CD14-positive monocyte (primary cell): Measurements from ENCODE around the gene C22orf39. TPM values are rescaled to one million over a fixed set of nuclear protein-coding genes. Genes with fewer than 3 reads are reported as not detected.

Source experiments
- DNase-seq, 3 donors: peaks; one replicate each; pipeline ENCODE4 v3.0.0-alpha.2; 2011 to 2022
- H2AFZ ChIP-seq: 2 replicates; pipeline ENCODE4 v1.6.0; 2012; ENCODE audit warnings: mild to moderate bottlenecking, low read depth, low read length, inconsistent platforms; ENCODE audit not compliant: insufficient read depth, poor library complexity, severe bottlenecking
- H3K27ac ChIP-seq, 2 donors: 1 replicate in 1 of 2; 2 replicates in 1 of 2; pipeline ENCODE4 v1.5.1; 2012 to 2013; ENCODE audit warnings: low read length in 2 of 2, control low read depth in 1 of 2, inconsistent platforms in 1 of 2, low read depth in 1 of 2, mild to moderate bottlenecking in 1 of 2
- H3K27me3 ChIP-seq, 2 donors: one replicate each; pipeline versions ENCODE4 v1.6.0 to v1.6.1; 2011 to 2013; ENCODE audit warnings: low read length in 2 of 2; ENCODE audit not compliant: control insufficient read depth in 2 of 2, insufficient read depth in 2 of 2
- H3K36me3 ChIP-seq, 2 donors: replicated peaks in 1 of 2; 1 replicate in 1 of 2; 2 replicates in 1 of 2; pipeline versions ENCODE4 v1.5.1 to v1.6.1; 2012 to 2013; ENCODE audit warnings: low read length in 2 of 2, control low read depth in 1 of 2, inconsistent platforms in 1 of 2, mild to moderate bottlenecking in 1 of 2; ENCODE audit not compliant: insufficient read depth in 2 of 2, control insufficient read depth in 1 of 2
- H3K4me1 ChIP-seq, 2 donors: 1 replicate in 1 of 2; 2 replicates in 1 of 2; pipeline versions ENCODE4 v1.5.1 to v1.6.1; 2012 to 2013; ENCODE audit warnings: low read length in 2 of 2, control low read depth in 1 of 2, inconsistent platforms in 1 of 2, mild to moderate bottlenecking in 1 of 2, moderate library complexity in 1 of 2; ENCODE audit not compliant: insufficient read depth in 2 of 2, control insufficient read depth in 1 of 2
- H3K4me2 ChIP-seq: replicated peaks from 2 replicates; pipeline ENCODE3; 2012; ENCODE audit warnings: low read length, moderate library complexity, mild to moderate bottlenecking; ENCODE audit not compliant: poor library complexity, severe bottlenecking; ENCODE audit errors: extremely low read depth
- H3K4me3 ChIP-seq, 3 experiments: fragments of 200-600 bp in 1 of 3; sonication (generic) in 1 of 3; replicated peaks in 1 of 3; 1 replicate in 2 of 3; 2 replicates in 1 of 3; pipeline ENCODE4 v1.5.1; 2011 to 2013; ENCODE audit warnings: low read length in 3 of 3, mild to moderate bottlenecking in 3 of 3, control low read depth in 2 of 3, low read depth in 2 of 3, inconsistent platforms in 1 of 3, moderate library complexity in 1 of 3
- H3K79me2 ChIP-seq: 2 replicates; pipeline ENCODE4 v1.6.0; 2012; ENCODE audit warnings: mild to moderate bottlenecking, control low read depth, inconsistent platforms, low read length, moderate library complexity; ENCODE audit not compliant: insufficient read depth
- H3K9ac ChIP-seq: 2 replicates; pipeline ENCODE4 v1.6.0; 2017; ENCODE audit warnings: low read length, mild to moderate bottlenecking; ENCODE audit not compliant: insufficient read depth, poor library complexity, severe bottlenecking
- H3K9me3 ChIP-seq, 2 donors: replicated peaks in 1 of 2; 1 replicate in 1 of 2; 2 replicates in 1 of 2; pipeline versions ENCODE4 v1.5.1 to v1.6.1; 2012 to 2013; ENCODE audit warnings: low read length in 2 of 2, control low read depth in 1 of 2; ENCODE audit not compliant: control insufficient read depth in 1 of 2, insufficient read depth in 1 of 2
- H4K20me1 ChIP-seq: 2 replicates; pipeline ENCODE4 v1.6.0; 2012; ENCODE audit warnings: mild to moderate bottlenecking, low read length, control low read depth, moderate library complexity; ENCODE audit not compliant: insufficient read depth
- H3K27ac Mint-ChIP-seq, 7 donors: one replicate each; pipeline ENCODE4 v1.8.0; 2020; ENCODE audit warnings: mild to moderate bottlenecking in 7 of 7, mixed read lengths in 7 of 7, moderate library complexity in 6 of 7, inconsistent platforms in 2 of 7
- H3K27me3 Mint-ChIP-seq, 3 donors: one replicate each; pipeline ENCODE4 v1.8.0; 2021 to 2022; ENCODE audit warnings: low read depth in 3 of 3, mild to moderate bottlenecking in 3 of 3, mixed read lengths in 3 of 3, moderate library complexity in 3 of 3, inconsistent platforms in 1 of 3
- H3K36me3 Mint-ChIP-seq, 2 donors: one replicate each; pipeline ENCODE4 v1.8.0; 2020; ENCODE audit warnings: mixed read lengths in 2 of 2, inconsistent platforms in 1 of 2, mild to moderate bottlenecking in 1 of 2
- H3K4me1 Mint-ChIP-seq: one replicate; pipeline ENCODE4 v1.8.0; 2020; ENCODE audit warnings: mild to moderate bottlenecking, mixed read lengths
- H3K4me3 Mint-ChIP-seq, 2 donors: one replicate each; pipeline ENCODE4 v1.8.0; 2020; ENCODE audit warnings: mild to moderate bottlenecking in 2 of 2, mixed read lengths in 2 of 2, moderate library complexity in 1 of 2
- H3K9me3 Mint-ChIP-seq, 7 donors: one replicate each; pipeline ENCODE4 v1.8.0; 2020 to 2022; ENCODE audit warnings: mixed read lengths in 7 of 7, mild to moderate bottlenecking in 6 of 7, moderate library complexity in 6 of 7, inconsistent platforms in 2 of 7
- CTCF ChIP-seq: fragments of 200-600 bp; IDR thresholded peaks from one replicate; pipeline ENCODE4 v1.8.0; 2022; ENCODE audit warnings: antibody characterized with exemption, mild to moderate bottlenecking
- WGBS: methylation state at CpG from one replicate; pipeline ENCODE4 v1.1.5; 2013; ENCODE audit warnings: missing lambda C conversion rate; ENCODE audit not compliant: insufficient coverage; 5-methylcytosine and 5-hydroxymethylcytosine counted together
- intact Hi-C, 2 donors: fragments of 100-400 bp; cut with micrococcal nuclease; formaldehyde crosslinking; loops; one replicate each; pipeline versions ENCODE4 v1.15.0 to v1.15.1; 2023
- polyA plus RNA-seq, 3 donors: library from polyadenylated mRNA; depleted of rRNA in 1 of 3; unstranded in 2 of 3; stranded (reverse) in 1 of 3; fragments of 300-500 nt in 2 of 3; fragments of >200 nt in 1 of 3; fragmentation: Illumina TruSeq in 2 of 3; gene quantifications; 1 replicate in 2 of 3; 2 replicates in 1 of 3; pipeline ENCODE4 v1.2.3, GENCODE V29; 2012 to 2021

C22orf39 gene
- polyA plus RNA-seq, 3 donors: 21.2 to 40.3 (median 38.4) TPM

- intact Hi-C loops: loop anchor here (1.0 to 10.0 kb wide), 5 partner anchors 47 to 538 kb away; partner anchors contain the start of genes ARVCF (in 1 of the 2), CLTCL1 (in 1 of the 2), GNB1L (in 1 of the 2) and HIRA (in 1 of the 2)
Observed at GRCh38 chr22:19479355-19480172, 32.1 kb upstream of the C22orf39 start, which contains the start of gene CDC45. Gene CDC45, plus strand, starts transcription at chr22:19479920. Its CDS starts 49 bp downstream, at chr22:19479969.

More at GRCh38 chr22:19479355-19480172, 32.1 kb upstream of the C22orf39 start, which contains the start of gene CDC45:
- Histone ChIP-seq H3K36me3 (peaks cover 12 to 27% of the 10 kb centered on the region in 2 donors), H3K4me2 (peak within 1 kb of the TSS; percentile 95), H4K20me1 (peaks cover 38% of the 10 kb centered on the region), H3K27ac (peak within 1 kb of the TSS; percentile 72 to 100), H3K9ac (peak within 1 kb of the TSS; percentile 90), H3K4me1 (peaks cover 22 to 28% of the 10 kb centered on the region in 2 donors), H3K4me3 (peak within 1 kb of the TSS; percentile 69 to 94 (median 87)), H3K9me3 (no peaks in the 10 kb centered on the region), H3K79me2 (peaks cover 54% of the 10 kb centered on the region), H3K27me3 (no peaks in the 10 kb centered on the region), H2AFZ (peak within 1 kb of the TSS; percentile 90)
- peaks cover 0 to 1% (median 0%) of the 10 kb centered on the region in 7 donors for H3K9me3 Mint-ChIP-seq
- H3K4me1 Mint-ChIP-seq: peaks cover 27% of the 10 kb centered on the region
- WGBS: under 1% methylated on average over 37 of the region's 50 CpGs
- no peaks in the 10 kb centered on the region for H3K27me3 Mint-ChIP-seq
- peaks cover 14 to 28% of the 10 kb centered on the region in 2 donors for H3K36me3 Mint-ChIP-seq
- H3K4me3 Mint-ChIP-seq: peak within 1 kb of the TSS; percentile 81 to 89
- H3K27ac Mint-ChIP-seq: peak within 1 kb of the TSS; percentile 97 to 99 (median 99)
- no peak for TF ChIP-seq CTCF
- peak; percentile 96 to 97 (median 97) for DNase-seq
